ENCODE measurements around the gene ITSN2. TPM values are rescaled to one million over a fixed set of nuclear protein-coding genes. Genes with fewer than 3 reads are reported as not detected.
"Not testable (repeated sequence)": the region's sequence is repeated elsewhere in the genome, so short reads cannot be mapped to it uniquely, and the experiment has no call there.

Gene ITSN2
- 20.1 and 22.6 TPM in 2 replicates for total RNA-seq (2014; rRNA removed; shearing (Covaris generic))

DNA sequence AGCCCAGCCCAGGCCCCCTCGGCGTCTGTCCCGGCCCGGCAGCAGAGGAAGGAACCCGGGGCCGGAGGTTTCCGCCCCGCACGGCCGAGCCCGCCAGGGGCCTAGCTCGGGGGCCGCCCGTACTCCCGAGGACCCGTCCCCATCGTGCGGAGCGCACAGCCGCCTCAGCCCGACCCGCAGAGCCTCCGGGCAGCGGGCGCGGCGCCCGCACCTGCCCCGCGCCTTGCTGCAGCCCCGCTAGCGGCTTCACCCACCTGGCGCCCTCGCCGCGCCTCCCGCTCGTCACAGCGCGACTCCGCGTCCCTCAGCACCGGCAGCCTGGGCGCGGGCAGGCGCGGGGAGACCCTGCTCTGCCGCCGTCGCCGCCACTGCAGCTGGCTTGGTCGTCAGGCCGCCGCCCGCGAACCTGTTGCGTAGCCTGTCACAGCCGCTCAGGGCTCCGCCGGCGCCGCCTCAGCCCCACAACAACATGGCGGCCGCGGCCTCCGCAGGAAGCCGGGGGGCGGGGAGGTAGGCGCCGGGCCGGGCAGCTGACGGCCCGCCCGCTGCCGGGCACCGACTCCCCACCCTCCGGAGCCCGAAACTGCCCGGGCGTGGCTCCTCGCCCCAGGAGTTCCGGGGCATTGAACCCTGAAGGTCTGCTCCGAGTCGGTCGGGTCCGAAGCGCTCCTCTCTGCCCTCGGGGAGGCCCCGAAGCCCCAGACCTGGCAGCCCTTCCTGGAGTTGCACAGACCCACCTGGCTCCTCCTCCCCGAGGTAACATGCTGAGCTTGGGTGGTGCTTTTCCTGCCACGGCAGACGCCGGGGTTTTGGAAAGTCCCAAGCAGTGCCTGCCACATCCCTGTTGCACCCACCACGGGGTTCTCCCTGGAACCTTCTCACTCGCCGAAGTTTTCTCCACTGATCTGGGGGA is at the start of gene ITSN2:
TSS of gene ITSN2 (minus strand) at position 487 of the 913 bp plus-strand sequence. CDS start 32,454 bp downstream, outside the sequence.
- DNase-seq (ENCODE audit: low read depth), result peak; percentile 87

DNA sequence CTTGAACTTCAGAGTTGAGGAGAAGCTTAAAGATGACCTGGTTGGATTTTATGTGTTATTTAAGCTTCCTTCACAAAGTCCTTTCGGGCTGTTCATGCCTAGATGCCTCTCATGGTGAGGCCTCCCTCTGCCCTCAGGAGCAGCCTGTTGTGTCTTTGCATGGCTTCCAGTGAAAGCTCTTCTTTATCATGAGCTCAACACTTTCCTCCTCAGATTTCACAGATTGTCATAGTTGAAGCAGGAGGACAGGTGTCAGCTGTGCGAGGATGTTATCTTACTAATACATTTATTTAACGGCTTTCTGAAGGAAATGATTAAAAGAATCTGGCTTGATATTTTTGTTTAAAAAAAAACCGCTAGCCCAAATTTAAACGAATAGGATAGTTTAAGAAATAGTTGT is 48.8 kb upstream of the ITSN2 start:
- DNase-seq (ENCODE audit: low read depth), result no peak

DNA sequence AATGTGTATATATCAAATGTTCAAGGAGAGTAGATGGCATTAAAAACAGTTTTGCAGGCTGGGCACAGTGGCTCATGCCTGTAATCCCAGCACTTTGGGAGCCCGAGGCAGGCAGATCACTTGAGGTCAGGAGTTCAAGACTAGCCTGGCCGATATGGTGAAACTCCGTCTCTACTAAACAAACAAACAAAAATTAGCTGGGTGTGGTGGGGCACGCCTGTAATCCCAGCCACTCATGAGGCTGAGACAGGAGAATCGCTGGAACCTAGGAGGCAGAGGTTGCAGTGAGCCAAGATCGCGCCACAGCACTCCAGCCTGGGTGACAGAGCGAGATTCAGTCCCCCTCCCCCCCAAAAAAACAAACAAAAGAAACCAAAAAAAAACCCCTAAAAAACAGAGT is 48.4 kb upstream of the ITSN2 start:
- not testable (repeated sequence) for DNase-seq (ENCODE audit: low read depth)

DNA sequence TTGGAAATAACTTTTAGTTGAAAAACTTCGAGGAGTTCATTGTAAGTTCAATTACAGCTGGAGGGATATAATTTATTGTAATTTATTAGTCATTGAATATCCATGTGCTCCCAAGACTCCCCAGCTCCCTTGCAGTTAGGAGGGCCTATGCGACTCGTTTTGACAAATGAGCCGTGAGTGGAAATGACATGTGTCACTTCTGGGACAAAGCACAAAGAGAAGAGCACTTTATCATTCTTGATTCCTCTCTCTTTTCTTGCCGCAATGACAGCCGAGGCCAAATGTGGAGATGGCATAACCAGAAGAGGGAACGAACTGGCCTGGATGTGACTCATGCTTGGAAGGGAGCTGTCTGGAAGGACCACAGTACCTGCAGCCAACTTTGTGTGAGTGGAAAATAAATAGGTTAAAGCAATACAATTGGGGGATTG is 44.2 kb upstream of the ITSN2 start:
- peak; percentile 42 for DNase-seq (ENCODE audit: low read depth)

DNA sequence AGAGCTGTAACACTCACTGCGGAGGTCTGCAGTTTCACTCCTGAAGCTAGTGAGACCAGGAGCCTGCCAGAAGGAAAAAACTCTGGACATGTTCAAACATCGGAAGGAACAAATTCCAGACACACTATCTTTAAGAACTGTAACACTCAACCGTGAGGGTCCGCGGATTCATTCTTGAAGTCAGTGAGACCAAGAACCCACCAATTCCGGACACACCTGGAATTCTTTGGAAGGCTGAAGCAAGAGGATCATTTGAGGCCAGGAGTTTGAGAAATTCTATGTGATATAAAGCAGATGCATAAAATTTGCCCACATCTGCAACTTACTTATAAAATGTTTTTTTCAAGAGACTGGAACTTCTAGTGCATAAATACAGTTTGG is 43.5 kb upstream of the ITSN2 start:
- no peak for DNase-seq (ENCODE audit: low read depth)

DNA sequence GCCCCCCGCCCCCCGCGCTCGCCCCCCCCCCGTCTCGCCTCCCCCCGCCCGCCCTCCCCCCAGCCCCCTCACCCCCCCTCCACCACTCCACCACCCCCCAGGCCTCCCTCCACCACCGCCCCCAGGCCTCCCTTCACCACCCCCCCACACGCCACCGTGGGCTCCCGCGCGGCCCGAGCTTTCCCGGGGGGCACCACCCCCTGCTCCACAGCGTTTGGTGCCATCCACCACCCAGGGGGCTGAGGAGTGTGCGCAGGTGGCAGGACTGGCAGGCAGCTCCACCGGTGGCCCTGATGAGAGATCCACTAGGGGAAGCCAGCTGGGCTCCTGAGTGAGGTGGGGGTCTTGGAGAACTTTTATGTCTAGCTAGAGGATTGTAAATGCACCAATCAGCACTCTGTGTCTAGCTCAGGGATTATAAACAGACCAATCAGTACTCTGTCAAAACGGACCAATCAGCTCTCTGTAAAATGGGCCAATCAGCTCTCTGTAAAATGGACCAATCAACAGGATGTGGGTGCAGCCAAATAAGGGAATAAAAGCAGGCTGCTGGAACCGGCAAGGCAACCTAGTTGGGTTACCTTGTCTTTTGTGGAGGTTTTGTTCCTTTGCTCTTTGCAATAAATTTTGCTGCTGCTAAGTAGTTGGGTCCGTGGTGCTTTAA is 43.0 kb upstream of the ITSN2 start:
- no peak for DNase-seq (ENCODE audit: low read depth)

DNA sequence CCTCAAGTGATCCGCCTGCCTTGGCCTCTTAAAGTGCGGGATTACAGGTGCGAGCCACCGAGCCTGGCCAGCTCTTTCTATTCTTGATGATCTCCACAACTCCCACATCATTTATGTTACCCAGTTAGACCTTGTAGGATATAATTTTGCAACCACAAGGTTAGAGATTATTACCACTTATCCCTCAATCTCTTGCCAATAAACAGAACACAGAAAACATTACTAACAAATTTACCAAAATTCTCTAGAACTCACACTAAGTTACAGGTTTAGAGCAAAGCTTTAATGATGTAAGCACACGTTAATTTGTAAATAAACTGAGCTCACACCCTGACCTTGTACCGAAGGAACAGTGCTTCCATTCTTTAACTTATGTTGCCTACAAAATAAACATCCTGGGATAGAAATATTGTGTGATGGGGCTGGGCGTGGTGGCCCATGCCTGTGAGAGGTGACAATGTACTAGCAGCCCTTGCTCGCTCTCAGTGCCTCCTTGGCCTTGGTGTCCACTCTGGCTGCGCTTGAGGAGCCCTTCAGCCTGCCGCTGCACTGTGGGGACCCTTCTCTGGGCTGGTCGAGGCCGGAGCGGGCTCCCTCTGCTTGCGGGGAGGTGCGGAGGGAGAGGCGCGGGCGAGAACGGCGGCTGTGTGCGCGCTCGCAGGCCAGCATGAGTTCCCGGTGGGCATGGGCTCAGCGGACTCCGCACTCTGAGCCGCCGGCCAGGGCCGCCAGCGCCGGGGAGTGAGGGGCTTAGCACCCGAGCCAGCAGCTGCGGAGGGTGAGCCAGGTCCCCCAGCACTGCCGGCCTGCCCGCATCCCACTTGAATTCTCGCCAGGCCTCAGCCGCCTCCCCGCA is 42.1 kb upstream of the ITSN2 start:
- DNase-seq (ENCODE audit: low read depth), result no peak

DNA sequence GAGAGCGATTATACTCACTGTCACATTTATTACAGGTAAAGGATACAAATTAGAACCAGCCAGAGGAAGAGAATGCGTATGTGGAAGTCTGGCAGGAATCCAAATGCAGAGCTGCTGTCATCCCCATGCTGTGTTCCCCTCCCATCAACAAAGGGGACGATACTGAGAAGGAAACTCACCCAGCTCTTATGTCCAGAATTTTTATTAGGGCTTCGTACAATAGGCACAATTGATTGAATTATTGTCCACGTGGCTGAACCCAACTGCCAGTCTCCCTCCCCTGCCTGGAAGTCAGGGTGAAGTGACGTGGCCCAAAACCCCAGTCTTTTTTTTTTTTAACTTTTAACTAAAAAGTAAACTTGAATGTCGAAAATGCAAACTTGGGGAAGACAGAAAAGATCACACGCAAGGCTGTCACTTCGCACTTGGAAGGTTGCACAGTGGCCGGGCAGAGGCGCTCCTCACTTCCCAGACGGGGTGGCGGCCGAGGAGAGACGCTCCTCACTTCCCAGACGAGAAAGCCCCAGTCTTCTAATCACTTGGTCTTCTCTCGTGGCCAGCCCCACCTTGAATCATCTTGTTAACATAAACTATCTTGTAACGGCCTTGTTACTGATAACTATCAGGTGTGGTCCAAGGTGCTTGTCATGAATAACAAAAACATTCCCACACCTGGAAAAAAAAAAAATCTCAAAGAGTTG is 40.0 kb upstream of the ITSN2 start:
- DNase-seq (ENCODE audit: low read depth), result no peak

DNA sequence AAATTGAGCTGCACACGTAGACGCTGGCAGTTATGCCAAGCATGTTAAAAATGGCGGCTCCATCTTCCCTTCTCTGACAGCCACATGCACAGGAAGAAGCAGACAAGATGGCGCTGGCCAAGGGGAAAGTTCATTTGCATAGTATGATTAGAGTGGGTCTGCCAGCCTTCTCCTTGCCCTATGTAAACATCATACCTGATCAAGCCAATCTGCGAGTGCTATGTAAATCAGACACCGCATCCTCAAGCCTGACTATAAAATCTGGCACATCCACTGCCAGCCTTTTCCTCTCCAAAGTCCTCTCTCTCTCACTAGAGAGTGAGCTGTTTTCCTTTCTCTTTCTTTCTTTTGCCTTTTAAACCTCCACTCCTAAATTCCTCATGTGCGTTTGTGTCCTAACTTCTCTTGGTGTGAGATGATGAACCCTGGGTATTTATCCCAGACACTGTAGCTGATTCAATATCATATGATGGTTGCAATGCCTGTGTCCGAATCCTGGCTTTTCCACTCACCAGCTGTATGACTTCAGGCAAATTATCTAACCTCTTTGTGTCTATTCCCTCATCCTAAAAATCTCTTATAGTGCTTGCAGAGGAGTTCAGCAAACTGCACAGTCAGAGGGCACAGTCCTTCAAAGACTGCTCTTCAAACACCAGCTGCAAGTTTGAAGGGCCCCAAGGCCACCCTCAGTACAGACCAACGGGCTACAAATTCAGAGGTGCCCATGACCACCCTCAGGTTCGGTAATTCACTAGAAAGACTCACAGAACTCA is 39.3 kb upstream of the ITSN2 start:
- no peak for DNase-seq (ENCODE audit: low read depth)

DNA sequence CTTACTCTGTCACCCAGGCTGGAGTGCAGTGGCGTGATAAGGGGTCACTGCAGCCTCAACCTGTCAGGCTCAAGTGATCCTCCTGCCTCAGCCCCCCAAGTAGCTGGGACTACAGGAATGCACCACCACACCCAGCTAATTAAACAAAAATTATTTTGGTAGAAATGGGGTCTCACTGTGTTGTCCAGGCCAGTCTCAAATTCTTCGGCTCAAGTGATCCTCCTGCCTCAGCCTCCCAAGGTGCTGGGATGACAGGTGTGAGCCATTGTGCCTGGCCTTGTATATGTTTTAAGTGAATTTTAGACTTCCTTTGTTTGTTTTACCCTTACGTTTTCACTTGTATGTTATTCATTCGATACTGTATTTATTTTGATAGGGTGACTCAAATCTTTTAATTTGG is 34.7 kb upstream of the ITSN2 start:
- DNase-seq (ENCODE audit: low read depth), result no peak

DNA sequence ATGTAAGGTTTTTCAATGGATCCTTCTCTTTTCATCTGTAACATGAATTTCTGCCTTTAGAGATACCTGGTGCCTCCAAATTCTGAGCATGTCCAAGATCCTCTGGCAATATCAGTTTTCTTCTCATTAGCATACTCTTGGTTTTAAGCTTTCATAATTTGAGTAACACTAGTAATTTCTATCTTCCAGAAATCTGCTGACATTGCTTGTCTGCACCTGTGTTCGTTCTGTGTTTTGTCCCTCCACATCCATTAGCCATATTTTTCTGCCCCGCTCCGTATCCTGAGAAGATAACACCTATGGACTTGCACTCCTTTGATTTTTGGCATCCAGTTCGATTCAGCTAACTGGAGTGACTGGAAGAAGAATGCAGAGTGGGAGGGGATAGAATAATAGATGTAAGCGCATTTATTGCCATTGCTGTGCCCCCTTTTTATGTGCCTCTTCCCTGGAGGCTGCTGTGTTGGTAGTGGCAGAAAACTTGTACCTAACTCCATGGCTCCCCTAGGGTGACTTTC is 32.3 kb upstream of the ITSN2 start:
- DNase-seq (ENCODE audit: low read depth), result no peak

DNA sequence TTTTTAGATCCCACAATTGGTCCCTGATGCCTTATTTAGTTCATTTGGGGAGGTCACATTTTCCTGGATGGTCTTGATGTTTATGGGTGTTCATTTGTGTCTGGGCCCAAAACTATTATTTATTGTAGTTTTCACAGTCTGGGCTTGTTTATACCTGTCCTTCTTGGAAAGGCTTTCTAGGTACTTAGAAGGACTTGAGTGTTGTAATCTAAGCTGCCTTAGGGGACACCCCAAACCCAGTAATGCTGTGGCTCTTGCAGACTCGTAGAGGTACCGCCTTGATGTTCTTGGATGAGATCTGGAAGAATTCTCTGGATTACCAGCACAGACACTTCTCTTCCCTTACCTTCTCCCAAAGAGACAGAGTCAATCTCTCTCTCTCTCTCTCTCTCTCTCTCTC is 25.0 kb upstream of the ITSN2 start:
- DNase-seq (ENCODE audit: low read depth), result no peak

DNA sequence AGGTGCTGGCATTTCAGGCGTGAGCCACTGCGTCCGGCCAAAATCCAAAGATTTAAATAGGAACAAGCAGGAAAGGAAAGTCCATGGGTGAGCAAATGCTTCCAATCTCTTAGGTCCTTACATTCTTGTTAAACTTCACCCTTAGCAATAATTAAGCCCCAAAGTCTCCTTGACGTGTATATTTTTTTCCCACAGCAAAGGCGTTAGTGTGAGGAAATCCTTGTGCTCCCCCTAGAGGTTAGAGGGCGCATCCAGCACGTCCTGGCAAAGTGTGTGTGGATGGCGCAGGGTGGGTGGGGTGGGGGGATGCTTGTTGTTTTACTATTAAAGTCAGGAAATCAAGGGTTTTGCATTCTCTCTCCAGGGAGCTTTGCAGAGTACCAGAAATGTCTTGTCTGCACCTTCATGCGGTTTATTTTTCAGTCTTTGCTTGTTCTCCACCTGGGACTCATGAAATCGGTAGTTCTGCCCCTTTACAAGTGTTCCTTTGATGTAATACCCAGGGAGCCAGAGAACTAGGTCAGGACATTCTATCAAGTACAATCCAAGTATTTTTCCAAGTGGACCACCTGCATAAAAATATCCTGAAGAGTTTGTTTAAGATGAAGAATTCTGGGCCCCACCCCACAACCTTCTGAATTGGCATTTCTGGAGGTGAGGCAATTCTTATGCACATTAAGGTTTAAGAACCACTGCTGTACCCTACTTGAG is 22.2 kb upstream of the ITSN2 start:
- peak; percentile 67 for DNase-seq (ENCODE audit: low read depth)

DNA sequence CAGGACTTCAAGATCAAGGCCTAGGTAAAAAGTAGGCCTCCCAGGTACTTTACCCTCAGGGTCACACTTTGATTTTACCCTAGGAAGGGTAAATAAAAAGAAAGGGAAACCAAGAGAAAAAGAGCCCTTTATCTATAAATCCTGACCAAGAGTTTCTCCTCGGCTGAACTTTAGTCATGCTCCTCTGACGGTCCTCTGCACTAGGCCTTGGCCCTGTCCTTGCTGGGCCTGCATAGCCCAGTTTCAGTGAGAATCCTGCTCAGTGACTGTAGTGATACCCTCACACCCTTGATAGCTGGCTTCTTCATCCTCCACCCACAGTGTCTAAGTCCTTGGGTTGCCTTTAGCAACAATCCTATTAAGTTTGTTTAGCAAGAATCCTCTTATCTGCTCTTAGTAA is 20.5 kb upstream of the ITSN2 start:
- no peak for DNase-seq (ENCODE audit: low read depth)

DNA sequence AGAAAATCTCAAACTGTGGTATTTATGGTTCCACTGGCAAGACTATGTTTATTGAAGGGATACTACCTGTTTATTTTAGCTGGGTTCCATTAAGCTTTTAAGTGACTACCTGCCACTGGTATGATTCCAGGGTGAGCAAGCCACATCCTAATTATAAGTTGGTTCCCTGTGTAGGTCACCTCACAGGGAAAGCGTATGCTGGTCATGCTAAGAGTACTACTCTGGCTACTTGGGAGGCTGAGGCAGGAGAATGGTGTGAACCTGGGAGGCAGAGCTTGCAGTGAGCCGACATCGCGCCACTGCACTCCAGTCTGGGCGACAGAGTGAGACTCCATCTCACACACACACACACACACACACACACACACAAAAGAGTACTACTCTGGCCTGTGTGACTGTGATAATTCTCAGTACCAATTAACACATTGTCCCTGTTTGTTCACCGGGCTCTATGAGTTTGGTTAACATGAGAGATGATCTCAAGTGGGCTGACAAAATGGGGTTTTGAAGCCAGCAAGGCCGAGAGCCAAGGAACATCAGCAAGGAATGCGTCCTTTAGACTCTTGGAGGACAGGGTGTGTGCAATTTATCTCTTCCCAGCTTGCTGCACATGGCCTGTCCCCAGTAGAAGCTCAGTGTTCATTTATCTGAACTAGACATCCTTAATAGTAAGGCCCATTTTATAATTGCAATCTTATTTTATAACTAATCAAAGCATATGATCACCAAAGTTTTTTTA is 15.2 kb upstream of the ITSN2 start:
- DNase-seq (ENCODE audit: low read depth), result no peak

DNA sequence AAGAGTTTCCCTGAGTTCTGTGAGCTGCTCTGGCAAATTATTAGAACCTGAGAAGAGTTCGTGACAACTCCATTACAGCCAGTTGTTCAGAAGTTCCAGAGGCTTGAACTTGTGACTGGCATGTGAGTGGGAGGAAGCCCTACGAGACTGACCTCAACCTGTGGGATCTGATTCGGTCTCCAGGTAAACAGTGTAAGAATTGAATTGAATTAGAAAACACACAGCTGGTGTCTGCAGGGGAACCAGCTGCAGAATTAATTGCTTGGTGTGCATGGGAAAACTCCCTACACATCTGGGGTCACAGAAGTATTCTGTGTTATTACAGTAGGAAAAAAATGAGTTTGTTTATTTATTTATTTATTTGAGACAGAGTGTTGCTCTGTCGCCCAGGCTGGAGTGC is 14.0 kb upstream of the ITSN2 start:
- no peak for DNase-seq (ENCODE audit: low read depth)

DNA sequence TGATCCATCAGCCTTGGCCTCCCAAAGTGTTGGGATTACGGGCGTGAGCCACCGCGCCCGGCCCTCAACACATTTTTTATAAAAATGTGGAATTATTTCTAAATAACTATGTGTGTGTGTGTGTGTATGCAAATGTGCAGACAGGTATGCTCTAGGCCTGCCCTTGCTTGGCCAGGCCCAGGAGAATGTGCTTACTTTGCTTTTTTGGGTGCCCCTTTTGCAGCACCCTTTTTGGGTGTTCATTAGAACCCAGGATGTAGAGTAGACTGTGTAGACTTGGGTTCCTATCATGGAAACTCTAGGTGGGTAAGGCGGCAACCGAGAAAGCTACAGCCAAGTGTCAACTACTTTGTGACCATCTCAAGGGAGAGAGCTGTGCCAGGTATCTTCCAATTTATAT is 11.7 kb upstream of the ITSN2 start:
- no peak for DNase-seq (ENCODE audit: low read depth)

DNA sequence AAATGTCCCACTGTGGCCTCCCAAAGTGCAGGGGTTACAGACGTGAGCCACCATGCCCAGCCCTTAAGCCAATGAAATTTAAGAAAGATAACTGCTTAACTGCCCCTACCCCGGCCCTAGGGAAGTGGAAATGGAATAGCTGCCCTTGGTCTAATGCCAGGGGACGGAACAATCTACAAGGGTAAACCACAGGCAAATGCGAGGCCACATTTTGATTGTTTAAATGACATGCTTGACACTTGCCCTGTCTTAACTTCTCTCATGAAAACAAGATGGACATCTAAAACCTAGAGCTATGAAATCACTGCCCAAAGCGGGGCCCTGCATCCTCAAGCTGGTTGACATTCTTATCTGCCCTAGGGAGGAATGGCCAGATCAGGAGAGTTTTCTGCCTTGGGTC is 5.5 kb upstream of the ITSN2 start:
- no peak for DNase-seq (ENCODE audit: low read depth)

DNA sequence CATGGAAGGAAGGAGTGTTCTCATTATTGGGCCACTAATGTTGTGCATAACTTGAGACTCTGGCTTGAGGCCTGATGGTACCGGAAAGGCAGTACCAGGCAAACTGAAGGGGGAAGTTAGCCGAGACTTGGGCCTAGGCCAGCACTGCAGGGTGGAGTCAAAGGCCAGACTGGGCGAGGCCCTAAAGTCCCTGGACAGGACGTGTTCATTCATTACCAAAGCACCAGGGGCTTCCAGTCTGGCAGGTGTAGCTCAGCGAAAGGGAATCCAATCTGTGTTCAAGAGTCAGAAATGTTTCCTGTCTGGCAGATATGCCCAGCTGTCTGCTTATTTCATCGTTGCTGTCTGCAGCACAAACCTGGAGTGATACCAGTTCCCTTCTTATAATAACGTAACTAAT is 4.7 kb upstream of the ITSN2 start:
- peak; percentile 69 for DNase-seq (ENCODE audit: low read depth)
